ENCODE data around the gene SERINC2.
"Not testable (repeated sequence)": the region's sequence is repeated elsewhere in the genome, so short reads cannot be mapped to it uniquely, and the experiment has no call there.

SERINC2 gene

GRCh38 chr1:31472673-31473072 is 59.7 kb downstream of the SERINC2 start:
- not testable (repeated sequence) for DNase-seq

GRCh38 chr1:31473508-31473907 is 60.5 kb downstream of the SERINC2 start:
- not testable (repeated sequence) for DNase-seq

GRCh38 chr1:31474567-31474966 is 61.6 kb downstream of the SERINC2 start:
- DNase-seq, result not testable (repeated sequence)

- no peak for DNase-seq
Observed at GRCh38 chr1:31476891-31477846, 64.2 kb downstream of the SERINC2 start.

GRCh38 chr1:31478167-31478566 is 65.2 kb downstream of the SERINC2 start:
- no peak for DNase-seq

GRCh38 chr1:31479811-31480210 is 66.8 kb downstream of the SERINC2 start:
- no peak for DNase-seq

GRCh38 chr1:31480426-31480825 is 67.4 kb downstream of the SERINC2 start:
- not testable (repeated sequence) for DNase-seq

- no peak for DNase-seq
Observed at GRCh38 chr1:31482482-31483011, 69.5 kb downstream of the SERINC2 start.

- no peak for DNase-seq
Observed at GRCh38 chr1:31483012-31483946, 70.3 kb downstream of the SERINC2 start.

All from cortex of kidney (tissue), 1 donor.